ENCODE data around the gene LLGL1.

Gene LLGL1

DNA sequence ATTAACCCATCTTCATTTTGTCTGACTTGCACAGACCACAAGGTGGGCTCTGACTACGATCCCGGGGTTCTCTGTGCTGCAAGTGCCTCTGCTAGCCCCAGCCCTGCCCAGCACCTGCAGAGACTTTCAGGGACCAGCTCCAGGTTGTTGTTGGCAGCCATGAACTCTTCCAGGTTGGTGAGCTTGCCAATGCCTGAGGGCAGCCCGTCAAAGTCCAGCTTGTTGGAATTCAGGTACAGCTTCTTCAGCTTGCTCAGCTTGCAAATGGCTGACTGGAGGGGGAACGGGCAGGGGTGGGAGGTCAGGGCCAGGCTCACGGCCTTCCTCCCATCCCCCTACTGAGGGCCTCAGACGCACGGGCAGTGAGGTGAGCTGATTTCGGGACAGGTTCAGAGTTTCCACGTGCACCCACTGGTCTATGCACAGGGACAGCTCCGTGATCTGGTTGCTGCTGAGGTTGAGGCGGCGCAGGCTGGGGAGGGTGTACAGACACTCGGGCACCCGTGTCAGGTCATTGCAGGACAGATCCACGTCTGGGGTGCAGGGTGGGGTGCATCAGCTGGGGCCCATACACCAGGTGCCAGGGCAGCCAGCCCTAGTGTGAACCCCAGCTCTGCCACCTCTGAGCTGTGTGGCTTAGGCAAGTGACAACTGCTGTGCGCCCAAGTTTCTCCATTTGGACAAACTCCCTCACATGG lies 27.9 kb downstream of the LLGL1 start:
- no peak for DNase-seq (ENCODE audit: low read depth)

DNA sequence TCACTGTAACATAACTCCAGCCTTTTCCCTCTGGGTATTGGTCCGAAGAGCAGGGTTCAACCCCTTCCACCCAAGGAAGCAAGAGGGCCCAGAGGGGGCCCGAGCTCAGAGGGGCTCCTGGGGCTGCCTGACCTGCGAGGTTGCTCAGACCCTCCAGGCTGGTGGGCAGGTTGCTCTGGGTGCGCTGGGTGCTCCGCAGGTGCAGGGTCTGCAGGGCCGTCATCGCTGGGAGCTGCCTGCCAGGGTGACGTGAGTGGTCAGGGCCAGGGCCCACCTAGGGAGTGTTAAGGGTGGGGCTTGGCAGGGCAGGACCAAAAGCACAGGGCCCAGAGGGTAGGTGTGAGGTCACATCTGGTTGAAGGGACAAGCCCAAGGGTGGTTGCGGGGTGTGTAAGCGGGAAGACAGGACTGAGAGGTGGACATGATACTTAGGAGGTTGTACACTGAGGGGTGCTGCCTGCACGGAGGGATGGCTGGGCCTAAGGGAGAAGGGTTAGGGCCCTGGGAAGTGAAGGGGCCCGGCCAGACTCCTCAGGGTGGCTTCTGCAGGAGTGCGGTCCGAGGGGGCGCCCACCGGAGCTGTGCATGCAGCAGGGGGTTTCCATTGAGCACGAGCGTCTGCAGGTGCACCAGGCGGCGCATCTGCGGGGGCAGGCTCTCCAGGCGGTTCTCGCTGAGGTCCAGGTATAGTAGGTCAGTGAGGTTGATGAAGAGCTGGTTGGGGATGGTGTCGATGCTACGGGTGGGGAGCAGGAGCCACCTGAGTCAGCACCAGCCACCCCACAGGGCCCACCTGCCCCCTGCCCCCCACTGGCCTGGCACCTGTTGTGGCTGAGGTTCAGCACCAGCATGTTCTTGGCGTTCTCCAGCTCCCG lies 28.7 kb downstream of the LLGL1 start:
- no peak for DNase-seq (ENCODE audit: low read depth)

DNA sequence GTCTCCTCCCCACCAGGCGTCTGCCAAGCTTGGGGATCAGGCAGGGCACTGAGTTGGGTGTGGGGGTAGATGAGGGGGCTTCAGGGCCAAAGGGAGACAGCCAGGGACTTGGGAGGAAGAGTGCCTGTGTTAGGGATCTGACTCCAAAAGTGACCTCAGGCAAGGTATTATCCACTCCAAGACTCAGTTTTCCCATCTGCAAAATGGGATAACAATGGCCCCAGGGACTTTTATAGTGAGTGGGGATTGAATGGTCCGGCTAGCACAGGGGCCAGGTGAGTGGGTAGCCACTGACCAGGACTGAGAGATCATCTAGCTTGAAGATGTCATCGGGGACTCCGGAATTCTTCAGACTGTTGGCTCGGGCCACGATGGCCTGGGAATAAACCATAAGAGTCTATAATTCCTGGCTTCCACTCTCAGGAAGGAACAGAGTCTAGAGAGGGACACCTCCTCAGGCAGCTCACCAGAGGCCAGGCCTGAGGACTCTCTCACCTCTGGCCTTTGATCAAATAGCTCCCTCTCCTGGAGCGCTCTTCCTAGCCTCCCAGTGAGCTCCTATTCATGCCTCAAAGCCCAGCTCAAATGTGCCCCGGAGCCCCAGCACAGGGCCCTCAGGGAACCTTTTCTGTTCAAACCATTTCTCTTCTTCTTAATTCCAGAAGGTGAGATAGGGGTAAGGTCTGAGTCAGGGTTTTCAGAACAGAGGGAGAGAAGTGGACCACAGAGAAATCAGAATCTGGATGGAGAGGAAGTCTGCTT lies 29.6 kb downstream of the LLGL1 start:
- no peak for DNase-seq (ENCODE audit: low read depth)

DNA sequence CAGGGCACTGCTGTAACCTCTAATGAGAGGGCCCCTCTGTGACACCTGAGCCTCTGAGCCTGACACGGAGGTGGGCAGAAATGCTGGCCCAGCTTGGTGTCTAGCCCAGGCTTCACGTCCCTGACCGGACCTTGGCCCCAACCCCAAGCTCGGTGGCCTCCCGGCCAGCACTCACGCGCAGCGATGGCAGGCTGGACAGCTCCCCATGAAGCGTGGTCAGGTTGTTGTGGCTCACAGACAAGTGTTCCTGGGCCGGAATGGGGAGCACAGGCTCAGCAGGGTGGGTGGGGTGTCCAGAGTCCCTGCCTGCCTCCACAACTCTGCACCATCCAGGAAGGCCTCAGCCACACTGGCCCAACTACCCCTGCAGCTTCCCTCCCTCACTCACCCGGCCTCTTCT lies 30.9 kb downstream of the LLGL1 start:
- no peak for DNase-seq (ENCODE audit: low read depth)

DNA sequence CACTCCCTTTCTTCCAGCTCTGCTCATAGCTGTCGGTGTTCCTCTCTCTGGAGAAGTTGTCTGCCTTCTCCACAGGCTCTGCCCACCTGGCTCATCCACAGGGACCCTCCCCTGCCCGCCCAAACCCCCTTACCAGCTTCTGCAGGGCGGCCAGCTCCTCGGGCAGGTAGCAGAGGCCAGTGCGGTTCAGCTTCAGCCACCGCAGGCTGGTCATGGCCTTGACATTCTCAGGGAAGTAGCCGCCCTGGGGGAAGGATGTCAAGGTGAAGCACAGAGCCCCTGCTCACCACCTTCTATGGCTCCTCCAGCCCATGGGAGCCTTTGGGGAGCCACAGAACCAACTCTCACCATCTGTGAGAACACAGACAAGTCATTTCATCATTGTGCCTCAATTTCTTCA lies 31.3 kb downstream of the LLGL1 start:
- DNase-seq (ENCODE audit: low read depth), result no peak

DNA sequence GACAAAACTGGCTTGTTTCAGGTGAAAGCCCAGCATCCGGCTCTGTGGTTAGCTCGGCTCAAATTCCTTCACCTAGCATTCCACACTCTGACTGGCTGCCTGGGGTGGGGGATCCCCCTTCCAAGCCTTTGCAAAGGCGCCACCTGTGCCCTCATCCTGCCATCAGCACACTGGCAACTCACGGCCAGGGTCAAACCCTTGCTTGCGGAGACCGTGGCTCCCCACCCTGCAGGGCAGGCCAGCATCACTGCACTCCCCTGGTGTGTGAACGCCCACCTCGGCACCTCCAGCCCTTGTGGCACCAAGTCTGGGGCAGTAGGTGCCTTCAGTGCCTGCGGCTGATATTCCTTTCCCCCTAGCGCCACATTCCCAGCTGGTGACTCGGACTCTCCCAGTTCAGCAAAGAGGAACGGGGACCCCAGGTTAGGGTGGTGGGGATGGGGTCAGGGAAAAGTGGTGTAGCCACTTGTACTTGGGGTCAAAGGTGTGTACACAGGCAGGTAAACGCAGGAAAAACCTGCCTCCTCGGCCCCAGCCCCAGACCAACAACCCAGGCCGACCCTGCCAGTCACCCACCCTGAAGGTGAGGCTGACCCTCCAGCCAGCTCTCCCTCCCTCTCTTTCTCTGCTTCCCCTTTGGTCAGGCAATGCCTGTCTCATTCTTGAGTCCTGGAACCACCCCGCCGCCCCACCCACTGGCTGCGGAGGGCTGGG lies 32.0 kb downstream of the LLGL1 start:
- DNase-seq (ENCODE audit: low read depth), result peak; percentile 48

DNA sequence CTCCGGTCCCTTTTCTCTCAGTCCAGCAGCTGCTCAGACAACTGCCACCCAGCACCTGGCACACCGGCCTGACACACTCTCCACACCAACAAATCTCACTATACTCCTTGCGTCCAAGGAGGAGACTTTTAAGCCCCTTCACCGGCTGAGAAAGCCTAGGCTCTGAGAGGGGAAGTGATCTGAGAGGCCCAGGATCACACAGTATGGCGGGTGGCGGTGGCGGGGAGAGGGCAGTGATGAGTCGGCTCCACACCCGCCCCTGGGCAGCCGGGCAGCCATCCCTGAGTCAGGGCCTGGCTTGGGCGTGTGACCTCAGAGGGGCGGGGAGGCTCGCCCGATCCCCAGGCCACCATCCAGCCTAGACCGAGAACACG lies 32.5 kb downstream of the LLGL1 start:
- peak; percentile 64 for DNase-seq (ENCODE audit: low read depth)

DNA sequence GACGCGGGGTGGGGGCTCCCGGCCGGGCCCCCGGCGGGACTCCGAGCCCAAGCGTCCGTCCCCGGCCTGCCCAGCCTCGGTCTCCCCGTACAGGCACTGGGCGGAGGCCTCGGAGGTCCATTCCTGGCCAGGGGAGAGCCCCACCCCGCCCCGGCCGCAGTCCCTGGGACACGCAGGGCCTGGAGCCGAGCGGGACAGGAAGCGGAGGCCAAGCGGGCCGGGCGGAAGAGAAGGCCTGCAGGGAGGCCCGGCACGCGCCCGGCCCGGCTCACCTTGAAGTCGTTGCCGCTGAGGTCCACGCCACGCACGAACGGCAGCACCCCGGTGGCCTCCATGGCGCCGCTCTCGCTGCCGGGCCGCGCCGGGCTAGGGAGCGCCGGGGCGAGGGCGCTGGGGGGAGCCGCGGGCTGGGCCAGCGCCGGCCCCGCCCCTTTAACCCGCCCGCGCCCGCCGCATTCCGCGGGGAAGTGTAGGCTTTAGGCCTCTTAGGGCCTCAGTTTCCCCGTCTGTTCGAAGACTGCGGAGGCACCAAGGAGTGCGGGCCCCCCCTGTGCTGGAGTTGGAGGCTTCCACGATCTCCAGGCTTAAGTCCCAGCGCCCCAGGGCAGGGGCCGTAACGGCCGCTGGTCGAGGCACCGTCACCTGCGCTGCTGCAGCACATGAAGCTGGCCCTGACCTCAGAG lies 33.1 kb downstream of the LLGL1 start, which contains the start of gene FLII:
TSS of gene FLII (minus strand) at position 383 of the 683 bp plus-strand sequence. CDS start at position 335, 48 bp downstream.
- DNase-seq (ENCODE audit: low read depth), result peak; percentile 34

DNA sequence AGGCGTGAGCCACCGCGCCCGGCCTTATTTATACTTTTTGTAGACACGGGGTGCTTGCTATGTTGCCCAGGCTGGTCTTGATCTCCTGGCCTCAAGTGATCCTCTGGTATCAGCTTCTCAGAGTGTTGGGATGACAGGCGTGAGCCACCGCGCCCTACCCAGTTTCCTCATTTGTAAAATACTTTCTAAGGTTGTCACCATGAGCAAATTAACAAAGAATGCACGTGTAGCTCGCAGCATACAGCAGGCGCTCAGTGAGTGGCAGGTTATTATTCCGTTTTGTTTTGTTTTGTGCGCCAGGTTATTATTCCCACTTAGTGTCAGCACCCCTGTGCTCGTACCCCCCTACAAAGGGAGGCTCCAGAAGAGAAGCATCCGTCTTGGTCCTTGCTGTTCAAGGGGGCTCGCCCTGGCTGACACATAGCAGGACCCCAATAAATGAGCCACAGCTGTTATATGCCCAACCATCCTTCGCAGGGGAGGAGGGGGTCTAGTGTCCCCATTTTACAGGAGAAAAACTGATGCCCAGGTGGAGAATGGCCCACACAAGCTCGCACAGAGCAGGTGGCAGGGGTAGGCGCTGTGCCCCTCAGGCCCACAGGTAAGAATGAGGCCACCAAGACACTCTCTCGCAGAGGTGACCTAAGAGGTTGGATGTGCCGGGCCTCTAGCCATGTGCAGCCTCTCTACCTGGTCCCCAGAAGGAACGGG lies 34.3 kb downstream of the LLGL1 start:
- DNase-seq (ENCODE audit: low read depth), result peak; percentile 17

DNA sequence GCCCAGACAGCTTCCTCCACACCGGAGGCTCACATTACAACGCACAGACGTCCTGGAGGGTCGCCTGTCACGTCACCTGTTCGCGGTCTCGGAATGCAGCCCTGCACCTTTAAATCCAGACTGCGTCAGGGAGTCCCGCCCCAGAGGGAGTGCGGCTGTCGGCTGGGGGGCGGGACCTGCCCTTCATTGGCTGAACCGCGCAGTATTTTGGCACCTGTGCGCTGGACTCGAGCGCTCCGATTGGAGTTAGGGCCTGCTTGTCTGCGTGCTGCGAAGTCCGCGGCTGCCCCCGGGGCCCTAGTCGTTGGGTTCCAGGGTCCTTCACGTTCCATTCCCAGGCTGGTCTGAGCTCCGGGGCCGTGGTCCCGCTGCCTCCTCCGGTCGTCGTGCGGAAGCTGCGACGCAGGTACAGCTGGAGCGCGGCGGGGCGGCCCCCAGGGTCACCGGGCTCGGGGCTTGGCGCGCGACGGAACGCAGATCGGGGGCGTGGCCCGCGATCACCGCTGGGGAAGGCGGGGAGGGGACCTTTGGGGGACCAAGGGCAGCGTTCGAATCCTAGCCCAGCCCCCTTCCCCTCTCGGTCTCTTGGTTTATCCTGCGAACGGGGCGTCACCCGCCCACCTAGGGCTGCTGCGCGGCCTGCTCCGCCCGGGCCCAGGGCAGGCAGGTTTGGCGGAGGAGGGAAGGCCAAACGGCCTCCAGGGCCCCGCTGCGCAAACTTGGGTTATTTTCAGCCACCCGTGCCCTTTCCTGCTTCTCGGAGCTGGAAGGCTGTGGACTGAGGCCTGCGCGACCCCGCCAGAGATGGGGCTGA lies 35.1 kb downstream of the LLGL1 start, which contains the start of gene MIEF2:
TSS of gene MIEF2 (plus strand) at position 331 of the 814 bp plus-strand sequence. CDS start 2,059 bp downstream, outside the sequence.
- DNase-seq (ENCODE audit: low read depth), result peak; percentile 96

DNA sequence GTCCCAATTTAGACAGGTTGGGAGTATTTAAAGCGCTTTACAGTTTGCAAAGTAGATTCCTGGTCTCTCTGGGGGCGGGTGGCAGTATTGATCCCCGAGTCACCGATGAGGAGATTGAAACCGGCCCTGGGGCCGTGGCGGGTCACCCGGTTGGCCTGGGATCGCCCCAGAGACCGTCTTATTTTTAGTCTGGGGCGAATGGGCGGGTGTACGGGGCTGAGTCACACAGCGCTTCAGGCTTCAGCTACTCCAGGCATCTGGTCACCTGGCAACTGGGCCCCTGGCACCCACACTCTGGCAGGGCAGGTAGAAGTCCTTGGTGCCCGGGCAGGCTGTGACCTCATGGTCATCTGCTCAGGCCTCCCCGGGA lies 35.7 kb downstream of the LLGL1 start:
- DNase-seq (ENCODE audit: low read depth), result peak; percentile 51

DNA sequence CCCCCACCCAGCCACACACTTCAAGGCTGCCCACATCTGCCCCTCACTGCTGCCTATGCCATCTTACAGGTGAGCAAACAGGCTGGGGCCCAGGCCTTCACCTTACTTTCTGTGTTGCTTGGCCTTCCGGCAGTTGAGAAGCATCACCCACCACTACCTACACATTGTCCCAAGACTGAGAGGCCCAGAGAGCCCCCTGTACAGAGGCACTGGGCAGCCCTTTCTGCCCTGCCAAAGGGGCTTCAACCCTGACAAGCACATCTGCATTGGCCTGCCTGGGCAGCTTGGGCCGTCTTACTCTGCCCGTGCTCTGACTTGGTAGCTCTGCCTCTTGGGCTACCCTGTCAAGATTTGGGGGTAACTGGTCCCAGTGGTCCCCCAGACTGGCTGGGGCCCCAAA lies 36.2 kb downstream of the LLGL1 start:
- DNase-seq (ENCODE audit: low read depth), result no peak

DNA sequence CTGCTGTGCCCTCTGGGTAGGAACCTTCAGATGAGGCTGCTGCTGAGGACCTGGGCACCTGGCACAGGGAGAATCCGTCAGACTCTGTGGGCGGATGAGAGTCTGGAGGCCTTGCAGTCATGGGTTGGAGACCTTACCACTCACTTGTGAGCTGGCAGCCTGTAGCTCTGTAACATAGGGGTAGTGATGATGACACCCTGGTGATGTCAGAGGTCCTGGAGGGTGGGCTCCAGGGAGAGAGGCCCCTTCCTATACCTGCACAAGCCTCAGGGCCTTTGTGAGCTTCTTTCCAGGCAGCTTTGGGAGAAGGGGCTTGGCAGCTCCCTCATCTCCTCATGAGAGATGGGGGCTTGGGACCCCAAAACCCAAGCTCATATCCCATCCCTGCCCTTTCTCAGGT lies 36.7 kb downstream of the LLGL1 start:
- no peak for DNase-seq (ENCODE audit: low read depth)

DNA sequence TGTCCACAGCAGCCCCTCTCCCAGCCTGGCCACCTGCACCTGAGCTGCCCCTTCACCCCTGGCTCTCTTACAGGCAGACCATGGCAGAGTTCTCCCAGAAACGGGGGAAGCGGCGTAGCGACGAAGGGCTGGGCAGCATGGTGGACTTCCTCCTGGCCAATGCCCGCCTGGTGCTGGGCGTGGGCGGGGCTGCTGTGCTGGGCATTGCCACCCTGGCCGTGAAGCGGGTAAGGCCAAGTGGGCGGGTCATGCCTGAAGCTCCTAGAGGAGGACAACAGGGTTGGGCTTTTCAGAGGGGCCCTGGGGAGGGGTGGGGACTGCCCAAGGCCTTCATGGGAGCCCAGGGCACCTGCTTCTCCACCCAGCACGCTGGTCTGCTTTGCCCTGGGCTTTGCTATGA lies 37.2 kb downstream of the LLGL1 start:
- no peak for DNase-seq (ENCODE audit: low read depth)

DNA sequence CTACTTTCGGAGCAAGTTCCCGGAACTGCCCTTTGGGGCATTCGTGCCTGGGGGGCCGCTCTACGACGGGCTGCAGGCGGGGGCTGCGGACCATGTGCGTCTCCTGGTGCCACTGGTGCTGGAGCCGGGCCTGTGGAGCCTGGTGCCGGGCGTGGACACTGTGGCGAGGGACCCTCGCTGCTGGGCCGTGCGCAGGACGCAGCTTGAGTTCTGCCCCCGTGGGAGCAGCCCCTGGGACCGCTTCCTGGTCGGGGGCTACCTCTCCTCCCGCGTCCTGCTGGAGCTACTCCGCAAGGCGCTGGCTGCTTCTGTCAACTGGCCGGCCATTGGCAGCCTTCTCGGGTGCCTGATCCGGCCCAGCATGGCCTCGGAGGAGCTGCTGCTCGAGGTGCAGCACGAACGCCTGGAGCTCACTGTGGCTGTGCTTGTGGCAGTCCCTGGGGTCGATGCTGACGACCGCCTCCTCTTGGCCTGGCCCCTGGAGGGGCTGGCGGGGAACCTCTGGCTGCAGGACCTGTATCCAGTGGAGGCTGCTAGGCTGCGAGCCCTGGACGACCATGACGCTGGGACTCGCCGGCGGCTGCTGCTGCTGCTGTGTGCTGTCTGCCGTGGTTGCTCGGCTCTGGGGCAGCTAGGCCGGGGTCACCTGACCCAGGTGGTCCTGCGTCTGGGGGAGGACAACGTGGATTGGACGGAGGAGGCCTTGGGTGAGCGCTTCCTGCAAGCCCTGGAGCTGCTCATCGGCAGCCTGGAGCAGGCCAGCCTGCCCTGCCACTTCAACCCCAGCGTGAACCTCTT lies 38.6 kb downstream of the LLGL1 start:
- no peak for DNase-seq (ENCODE audit: low read depth)

DNA sequence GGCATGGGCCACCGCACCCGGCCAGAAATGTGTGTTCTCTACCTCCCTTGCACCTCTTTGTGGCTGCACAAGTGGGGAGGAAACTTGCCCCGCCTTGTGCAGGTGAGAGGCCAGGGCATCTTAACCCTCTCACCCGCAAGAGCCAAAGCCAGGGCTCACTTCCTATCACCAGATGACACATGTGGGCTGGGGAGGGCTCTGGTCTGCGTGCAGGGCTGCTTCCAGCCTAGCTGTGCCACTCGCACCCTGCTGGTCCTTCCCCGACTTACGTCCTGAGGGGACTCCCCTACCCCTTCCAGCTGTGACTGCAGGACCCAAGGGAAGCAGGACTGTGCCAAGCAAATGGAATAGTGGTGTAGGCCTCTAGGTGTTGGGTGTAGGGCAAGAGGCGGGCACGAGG lies 41.9 kb downstream of the LLGL1 start:
- DNase-seq (ENCODE audit: low read depth), result no peak

DNA sequence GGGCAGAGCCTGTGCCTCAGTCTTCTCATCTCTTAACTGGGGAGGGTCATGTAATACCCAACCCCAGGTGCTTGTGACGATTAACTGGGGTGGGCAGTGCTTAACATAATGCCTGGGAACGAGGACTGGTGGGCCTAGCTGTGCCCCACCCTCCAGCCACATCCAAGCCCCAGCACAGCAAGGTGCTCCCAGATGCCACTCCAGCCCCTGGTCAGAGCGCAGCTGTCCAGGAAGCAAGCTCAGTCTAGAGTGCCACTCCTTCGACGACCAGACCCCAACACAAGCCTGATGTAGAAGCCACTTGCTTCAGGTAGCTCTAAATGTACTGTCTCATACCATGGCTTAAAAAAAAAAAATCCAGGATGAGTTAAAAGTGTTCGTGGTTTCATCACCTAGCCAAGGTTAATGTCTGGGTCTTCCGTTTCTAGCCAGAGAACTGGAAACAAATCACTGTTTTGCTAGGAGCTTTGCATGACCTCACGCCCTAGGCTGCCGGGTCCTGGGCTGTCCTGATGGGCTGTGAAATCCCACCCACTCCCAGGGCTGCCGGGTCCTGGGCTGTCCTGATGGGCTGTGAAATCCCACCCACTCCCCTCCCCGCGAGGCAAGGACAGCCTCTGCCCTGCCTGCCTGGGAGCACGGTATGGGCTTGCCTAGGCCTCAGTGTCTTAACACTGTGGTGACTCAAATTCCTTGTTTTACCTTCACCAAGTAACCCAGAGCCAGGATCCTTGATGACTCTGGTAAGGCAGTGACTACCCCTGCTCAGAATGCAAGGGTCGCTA lies 42.7 kb downstream of the LLGL1 start:
- peak; percentile 27 for DNase-seq (ENCODE audit: low read depth)

Data from iris pigment epithelial cell (primary cell).